Measurements from ENCODE around the gene CCDC141. TPM values are rescaled to one million over a fixed set of nuclear protein-coding genes. Genes with fewer than 3 reads are reported as not detected.

Gene CCDC141
- total and polyA plus RNA-seq, 4 donors, result 2.1 to 48.1 (median 14.6) TPM

GRCh38 chr2:178998539-178998938 is 51.4 kb downstream of the CCDC141 start:
- H3K36me3 ChIP-seq (ENCODE audit: control insufficient read depth in 4 of 4, insufficient read depth in 4 of 4, low read length in 4 of 4), result no peaks in the 10 kb centered on the region
- no peak overlapping the region for H3K27ac ChIP-seq (ENCODE audit: low read depth in 1 of 2, low read length in 1 of 2)
- TF ChIP-seq, protein P1, sequence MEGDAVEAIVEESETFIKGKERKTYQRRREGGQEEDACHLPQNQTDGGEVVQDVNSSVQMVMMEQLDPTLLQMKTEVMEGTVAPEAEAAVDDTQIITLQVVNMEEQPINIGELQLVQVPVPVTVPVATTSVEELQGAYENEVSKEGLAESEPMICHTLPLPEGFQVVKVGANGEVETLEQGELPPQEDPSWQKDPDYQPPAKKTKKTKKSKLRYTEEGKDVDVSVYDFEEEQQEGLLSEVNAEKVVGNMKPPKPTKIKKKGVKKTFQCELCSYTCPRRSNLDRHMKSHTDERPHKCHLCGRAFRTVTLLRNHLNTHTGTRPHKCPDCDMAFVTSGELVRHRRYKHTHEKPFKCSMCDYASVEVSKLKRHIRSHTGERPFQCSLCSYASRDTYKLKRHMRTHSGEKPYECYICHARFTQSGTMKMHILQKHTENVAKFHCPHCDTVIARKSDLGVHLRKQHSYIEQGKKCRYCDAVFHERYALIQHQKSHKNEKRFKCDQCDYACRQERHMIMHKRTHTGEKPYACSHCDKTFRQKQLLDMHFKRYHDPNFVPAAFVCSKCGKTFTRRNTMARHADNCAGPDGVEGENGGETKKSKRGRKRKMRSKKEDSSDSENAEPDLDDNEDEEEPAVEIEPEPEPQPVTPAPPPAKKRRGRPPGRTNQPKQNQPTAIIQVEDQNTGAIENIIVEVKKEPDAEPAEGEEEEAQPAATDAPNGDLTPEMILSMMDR (IDR thresholded peaks at IDR 0.05; ENCODE audit: control extremely low read depth, extremely low read depth), result no peak
- ATAC-seq (ENCODE audit: insufficient read depth, low FRiP score) (no peak), DNase-seq (no peak)
- WGBS, 2 donors, result 87 to 95% methylated on average over 2 of the region's 2 CpGs
- peaks cover 0 to 2% (median 0%) of the 10 kb centered on the region in 4 donors for H3K9me3 ChIP-seq (ENCODE audit: control insufficient read depth in 4 of 4, insufficient read depth in 3 of 4, low read length in 3 of 4)
- H3K27me3 ChIP-seq (ENCODE audit: control insufficient read depth in 3 of 3, insufficient read depth in 3 of 3, low read length in 2 of 3), result no peaks in the 10 kb centered on the region
- no peak overlapping the region for H3K4me3 ChIP-seq
- peaks cover 0 to 6% (median 0%) of the 10 kb centered on the region in 5 donors for H3K4me1 ChIP-seq (ENCODE audit: control insufficient read depth in 5 of 5, insufficient read depth in 5 of 5, low read length in 5 of 5)
- H3K9ac ChIP-seq (ENCODE audit: insufficient read depth in 1 of 2, low read length in 2 of 2), result no peak overlapping the region

- Histone ChIP-seq H3K4me3 (no peak overlapping the region), H3K27ac (ENCODE audit: low read depth in 1 of 2, low read length in 1 of 2) (no peak overlapping the region), H3K9ac (ENCODE audit: insufficient read depth in 1 of 2, low read length in 2 of 2) (no peak overlapping the region), H3K4me1 (ENCODE audit: control insufficient read depth in 5 of 5, insufficient read depth in 5 of 5, low read length in 5 of 5) (peaks cover 0 to 6% (median 0%) of the 10 kb centered on the region in 5 donors), H3K36me3 (ENCODE audit: control insufficient read depth in 4 of 4, insufficient read depth in 4 of 4, low read length in 4 of 4) (no peaks in the 10 kb centered on the region), H3K9me3 (ENCODE audit: control insufficient read depth in 4 of 4, insufficient read depth in 3 of 4, low read length in 3 of 4) (peaks cover 0 to 2% (median 0%) of the 10 kb centered on the region in 4 donors), H3K27me3 (ENCODE audit: control insufficient read depth in 3 of 3, insufficient read depth in 3 of 3, low read length in 2 of 3) (no peaks in the 10 kb centered on the region)
- DNase-seq (no peak), ATAC-seq (ENCODE audit: insufficient read depth, low FRiP score) (no peak)
- 85 to 88% methylated on average over 2 of the region's 2 CpGs for WGBS, 2 donors
- TF ChIP-seq, protein P1 (IDR thresholded peaks at IDR 0.05; ENCODE audit: control extremely low read depth, extremely low read depth), result no peak
These were observed 52.5 kb downstream of the CCDC141 start for GRCh38 chr2:178997477-178997876.

- H3K4me1 ChIP-seq (ENCODE audit: control insufficient read depth in 5 of 5, insufficient read depth in 5 of 5, low read length in 5 of 5), result peaks cover 0 to 6% (median 0%) of the 10 kb centered on the region in 5 donors
- ATAC-seq (ENCODE audit: insufficient read depth, low FRiP score), result no peak
- H3K9me3 ChIP-seq (ENCODE audit: control insufficient read depth in 4 of 4, insufficient read depth in 3 of 4, low read length in 3 of 4), result peaks cover 0 to 2% (median 0%) of the 10 kb centered on the region in 4 donors
- H3K27ac ChIP-seq (ENCODE audit: low read depth in 1 of 2, low read length in 1 of 2), result no peak overlapping the region
- H3K9ac ChIP-seq (ENCODE audit: insufficient read depth in 1 of 2, low read length in 2 of 2), result no peak overlapping the region
- DNase-seq, result no peak
- H3K36me3 ChIP-seq (ENCODE audit: control insufficient read depth in 4 of 4, insufficient read depth in 4 of 4, low read length in 4 of 4), result no peaks in the 10 kb centered on the region
- no peak overlapping the region for H3K4me3 ChIP-seq
- WGBS, 2 donors, result 81 to 91% methylated on average over 1 of the region's 1 CpG
- TF ChIP-seq, protein P1 (IDR thresholded peaks at IDR 0.05; ENCODE audit: control extremely low read depth, extremely low read depth), result no peak
- no peaks in the 10 kb centered on the region for H3K27me3 ChIP-seq (ENCODE audit: control insufficient read depth in 3 of 3, insufficient read depth in 3 of 3, low read length in 2 of 3)
These were observed 52.9 kb downstream of the CCDC141 start for GRCh38 chr2:178997067-178997466.

- H3K9me3 ChIP-seq (ENCODE audit: control insufficient read depth in 4 of 4, insufficient read depth in 3 of 4, low read length in 3 of 4), result peaks cover 0 to 2% (median 0%) of the 10 kb centered on the region in 4 donors
- TF ChIP-seq, protein P1 (IDR thresholded peaks at IDR 0.05; ENCODE audit: control extremely low read depth, extremely low read depth), result no peak
- H3K4me3 ChIP-seq, result no peak overlapping the region
- H3K27ac ChIP-seq (ENCODE audit: low read depth in 1 of 2, low read length in 1 of 2), result no peak overlapping the region
- no peaks in the 10 kb centered on the region for H3K27me3 ChIP-seq (ENCODE audit: control insufficient read depth in 3 of 3, insufficient read depth in 3 of 3, low read length in 2 of 3)
- no peak for DNase-seq
- H3K9ac ChIP-seq (ENCODE audit: insufficient read depth in 1 of 2, low read length in 2 of 2), result no peak overlapping the region
- WGBS, 2 donors, result 75 to 78% methylated on average over 4 of the region's 4 CpGs
- H3K36me3 ChIP-seq (ENCODE audit: control insufficient read depth in 4 of 4, insufficient read depth in 4 of 4, low read length in 4 of 4), result no peaks in the 10 kb centered on the region
- H3K4me1 ChIP-seq (ENCODE audit: control insufficient read depth in 5 of 5, insufficient read depth in 5 of 5, low read length in 5 of 5), result peaks cover 0 to 3% (median 0%) of the 10 kb centered on the region in 5 donors
- no peak for ATAC-seq (ENCODE audit: insufficient read depth, low FRiP score)
These were observed 55.7 kb downstream of the CCDC141 start for GRCh38 chr2:178994264-178994663.

Data from lung (tissue), 12 donors.